Smooth muscle cell (in vitro differentiated cells): ENCODE measurements around the gene SLC7A6OS. TPM values are rescaled to one million over a fixed set of nuclear protein-coding genes. Genes with fewer than 3 reads are reported as not detected.

ENCODE experiments used
- DNase-seq: peaks from one replicate; lab custom pipeline; 2025; ENCODE audit not compliant: unreplicated experiment; lab: John Stamatoyannopoulos, UW
- H2AFZ ChIP-seq: fragments of 200-600 bp; sonication (generic); 2 replicates; pipeline ENCODE4 v1.6.0; 2016; ENCODE audit warnings: antibody characterized with exemption, low read depth, mild to moderate bottlenecking
- H3F3A ChIP-seq: fragments of 200-600 bp; sonication (generic); 2 replicates; pipeline ENCODE4 v1.6.0; 2017; ENCODE audit warnings: antibody characterized with exemption, low read depth
- H3K27ac ChIP-seq: fragments of 200-600 bp; sonication (generic); 2 replicates; pipeline ENCODE4 v1.5.1; 2016; ENCODE audit warnings: low read depth, mild to moderate bottlenecking
- H3K27me3 ChIP-seq: fragments of 200-600 bp; sonication (generic); 2 replicates; pipeline ENCODE4 v1.6.1; 2016; ENCODE audit warnings: low read depth, mild to moderate bottlenecking
- H3K36me3 ChIP-seq: fragments of 200-600 bp; sonication (generic); 2 replicates; pipeline ENCODE4 v1.5.1; 2016; ENCODE audit warnings: low read depth
- H3K4me1 ChIP-seq: fragments of 200-600 bp; sonication (generic); 2 replicates; pipeline ENCODE4 v1.5.1; 2016; ENCODE audit warnings: low read depth
- H3K4me2 ChIP-seq: fragments of 200-600 bp; sonication (generic); 2 replicates; pipeline ENCODE4 v1.6.0; 2016; ENCODE audit warnings: mild to moderate bottlenecking
- H3K4me3 ChIP-seq: fragments of 200-600 bp; sonication (generic); 2 replicates; pipeline ENCODE4 v1.5.1; 2016; ENCODE audit warnings: mild to moderate bottlenecking
- H3K79me2 ChIP-seq: fragments of 200-600 bp; sonication (generic); 2 replicates; pipeline ENCODE4 v1.6.0; 2016; ENCODE audit warnings: low read depth, mild to moderate bottlenecking
- H3K9ac ChIP-seq: fragments of 200-600 bp; sonication (generic); 2 replicates; pipeline ENCODE4 v1.6.0; 2016; ENCODE audit warnings: low read depth
- H3K9me3 ChIP-seq: fragments of 200-600 bp; sonication (generic); replicated peaks from 2 replicates; pipeline ENCODE4 v1.5.1; 2016; ENCODE audit warnings: low read depth
- H4K20me1 ChIP-seq: fragments of 200-600 bp; sonication (generic); 2 replicates; pipeline ENCODE4 v1.6.0; 2016; ENCODE audit warnings: low read depth
- CTCF ChIP-seq: fragments of 200-600 bp; sonication (generic); IDR thresholded peaks from 2 replicates; pipeline ENCODE4 v1.5.1; 2017; ENCODE audit warnings: borderline replicate concordance, mild to moderate bottlenecking, antibody characterized with exemption; ENCODE audit not compliant: insufficient read depth, poor library complexity, severe bottlenecking
- WGBS: methylation state at CpG from one replicate; pipeline ENCODE4 v1.1.7; 2016; ENCODE audit warnings: low lambda C conversion rate; 5-methylcytosine and 5-hydroxymethylcytosine counted together
- polyA plus RNA-seq: library from polyadenylated mRNA; unstranded; fragments of >200 nt; fragmentation: Nextera tagmentation; extraction: Ambion mirVana; gene quantifications from 2 replicates; pipeline ENCODE4 v1.2.1, GENCODE V29; 2016
- total RNA-seq: library from RNA; depleted of rRNA; stranded (reverse); fragments of >200 nt; gene quantifications from 2 replicates; pipeline ENCODE4 v1.2.3, GENCODE V29; 2014

Gene SLC7A6OS
- total and polyA plus RNA-seq, 2 experiments from 2014 or later, result 9.6 to 13.9 TPM

- Histone ChIP-seq H3K79me2 (peaks cover 4% of the 10 kb centered on the region), H3K4me2 (no peak overlapping the region), H3K27ac (no peak overlapping the region), H3K9ac (no peak overlapping the region), H2AFZ (no peak overlapping the region), H3K9me3 (no peaks in the 10 kb centered on the region), H3K4me1 (no peaks in the 10 kb centered on the region), H4K20me1 (no peaks in the 10 kb centered on the region), H3K27me3 (no peaks in the 10 kb centered on the region), H3K4me3 (no peak overlapping the region), H3K36me3 (no peaks in the 10 kb centered on the region), H3F3A (no peaks in the 10 kb centered on the region)
- TF ChIP-seq CTCF, result no peak
- no peak for DNase-seq
- 95% methylated on average over 6 of the region's 6 CpGs for WGBS
Observed at GRCh38 chr16:68319185-68319908, 8.6 kb upstream of the SLC7A6OS start.

- Histone ChIP-seq H3K4me3 (no peak overlapping the region), H3F3A (no peaks in the 10 kb centered on the region), H3K4me2 (no peak overlapping the region), H3K36me3 (no peaks in the 10 kb centered on the region), H3K27me3 (no peaks in the 10 kb centered on the region), H2AFZ (no peak overlapping the region), H3K27ac (no peak overlapping the region), H4K20me1 (no peaks in the 10 kb centered on the region), H3K9me3 (no peaks in the 10 kb centered on the region), H3K79me2 (peaks cover 58% of the 10 kb centered on the region), H3K4me1 (peaks cover 14% of the 10 kb centered on the region), H3K9ac (no peak overlapping the region)
- TF ChIP-seq CTCF, result no peak
- 97% methylated on average over 4 of the region's 4 CpGs for WGBS
- no peak for DNase-seq
Observed at GRCh38 chr16:68313116-68313515, 2.4 kb upstream of the SLC7A6OS start.

GRCh38 chr16:68310437-68310773 lies 341 bp downstream of the SLC7A6OS start:
- under 1% methylated on average over 29 of the region's 29 CpGs for WGBS
- Histone ChIP-seq H3K27me3 (no peaks in the 10 kb centered on the region), H3K4me1 (peaks cover 14% of the 10 kb centered on the region), H2AFZ (peak overlapping the region; percentile 97), H3K9me3 (no peaks in the 10 kb centered on the region), H3F3A (no peaks in the 10 kb centered on the region), H3K4me2 (peak overlapping the region; percentile 90), H3K27ac (peak overlapping the region; percentile 66), H3K4me3 (peak overlapping the region; percentile 80), H3K9ac (peak overlapping the region; percentile 81), H3K79me2 (peaks cover 76% of the 10 kb centered on the region), H4K20me1 (peaks cover 2% of the 10 kb centered on the region), H3K36me3 (no peaks in the 10 kb centered on the region)
- DNase-seq, result no peak
- no peak for TF ChIP-seq CTCF

GRCh38 chr16:68309799-68310198 lies 947 bp downstream of the SLC7A6OS start:
- Histone ChIP-seq H3K4me3 (peak overlapping the region; percentile 80), H3F3A (no peaks in the 10 kb centered on the region), H2AFZ (peak overlapping the region; percentile 97), H3K36me3 (no peaks in the 10 kb centered on the region), H3K9me3 (no peaks in the 10 kb centered on the region), H3K27me3 (no peaks in the 10 kb centered on the region), H3K4me1 (peaks cover 14% of the 10 kb centered on the region), H3K9ac (peak overlapping the region; percentile 81), H3K79me2 (peaks cover 76% of the 10 kb centered on the region), H3K27ac (peak overlapping the region; percentile 66), H3K4me2 (peak overlapping the region; percentile 90), H4K20me1 (peaks cover 2% of the 10 kb centered on the region)
- DNase-seq, result no peak
- WGBS, result 68% methylated on average over 6 of the region's 6 CpGs
- no peak for TF ChIP-seq CTCF
